Uterus (tissue), 4 donors: ENCODE measurements around the gene IFNAR1. TPM values are rescaled to one million over a fixed set of nuclear protein-coding genes. Genes with fewer than 3 reads are reported as not detected.
A peak's percentile ranks its signal among the peaks of the same experiment; 100 is the strongest.

Experiments
- DNase-seq, 2 donors: peaks; one replicate each; pipeline ENCODE4 v3.0.0-alpha.2; 2019 to 2020
- H3K27ac ChIP-seq, 2 donors: fragments of 200-600 bp; sonication (generic); 1 replicate in 1 of 2; 2 replicates in 1 of 2; pipeline ENCODE4 v1.5.1; 2016 to 2018
- H3K27me3 ChIP-seq, 2 donors: fragments of 200-600 bp; sonication (generic); one replicate each; pipeline ENCODE4 v1.5.1; 2018 to 2019; ENCODE audit warnings: control low read depth in 1 of 2
- H3K36me3 ChIP-seq, 2 donors: fragments of 200-600 bp; sonication (generic); one replicate each; pipeline ENCODE4 v1.5.1; 2019; ENCODE audit warnings: control low read depth in 1 of 2
- H3K4me1 ChIP-seq, 2 donors: fragments of 200-600 bp; sonication (generic); one replicate each; pipeline ENCODE4 v1.5.1; 2018 to 2019; ENCODE audit warnings: control low read depth in 1 of 2
- H3K4me3 ChIP-seq, 2 donors: fragments of 200-600 bp; sonication (generic); 1 replicate in 1 of 2; 2 replicates in 1 of 2; pipeline ENCODE4 v1.5.1; 2018 to 2019; ENCODE audit warnings: mild to moderate bottlenecking in 1 of 2
- H3K9me3 ChIP-seq, 2 donors: fragments of 200-600 bp; sonication (generic); one replicate each; pipeline ENCODE4 v1.5.1; 2019; ENCODE audit warnings: control low read depth in 1 of 2
- CTCF ChIP-seq, 4 experiments: fragments of 200-600 bp in 2 of 4; fragments of 450-650 bp in 2 of 4; sonication (generic) in 2 of 4; IDR thresholded peaks; one replicate each; pipeline ENCODE4 v1.5.1; 2016 to 2019; ENCODE audit warnings: antibody characterized with exemption in 4 of 4, mild to moderate bottlenecking in 2 of 4, moderate library complexity in 1 of 4
- POLR2A ChIP-seq, 2 donors: fragments of 450-650 bp; IDR thresholded peaks; one replicate each; pipeline ENCODE4 v1.6.1; 2016; ENCODE audit warnings: antibody characterized with exemption in 2 of 2, mild to moderate bottlenecking in 1 of 2, moderate library complexity in 1 of 2
- intact Hi-C: fragments of 100-400 bp; cut with DNase I; formaldehyde crosslinking; loops from one replicate; pipeline ENCODE4 v1.15.1; 2023; ENCODE audit warnings: low total_unique reads
- total RNA-seq, 4 donors: library from RNA; depleted of rRNA in 3 of 4; stranded (reverse); fragments of >200 nt in 3 of 4; gene quantifications; one replicate each; pipeline versions ENCODE4 v1.1.0 to v1.2.4, GENCODE V29; 2014 to 2023
- donor health status: DM: yes; HTN: yes; CAD: no.

The IFNAR1 gene
- total RNA-seq, 4 donors from 2014 or later = 26.8 to 115 (median 39.3) TPM

DNA sequence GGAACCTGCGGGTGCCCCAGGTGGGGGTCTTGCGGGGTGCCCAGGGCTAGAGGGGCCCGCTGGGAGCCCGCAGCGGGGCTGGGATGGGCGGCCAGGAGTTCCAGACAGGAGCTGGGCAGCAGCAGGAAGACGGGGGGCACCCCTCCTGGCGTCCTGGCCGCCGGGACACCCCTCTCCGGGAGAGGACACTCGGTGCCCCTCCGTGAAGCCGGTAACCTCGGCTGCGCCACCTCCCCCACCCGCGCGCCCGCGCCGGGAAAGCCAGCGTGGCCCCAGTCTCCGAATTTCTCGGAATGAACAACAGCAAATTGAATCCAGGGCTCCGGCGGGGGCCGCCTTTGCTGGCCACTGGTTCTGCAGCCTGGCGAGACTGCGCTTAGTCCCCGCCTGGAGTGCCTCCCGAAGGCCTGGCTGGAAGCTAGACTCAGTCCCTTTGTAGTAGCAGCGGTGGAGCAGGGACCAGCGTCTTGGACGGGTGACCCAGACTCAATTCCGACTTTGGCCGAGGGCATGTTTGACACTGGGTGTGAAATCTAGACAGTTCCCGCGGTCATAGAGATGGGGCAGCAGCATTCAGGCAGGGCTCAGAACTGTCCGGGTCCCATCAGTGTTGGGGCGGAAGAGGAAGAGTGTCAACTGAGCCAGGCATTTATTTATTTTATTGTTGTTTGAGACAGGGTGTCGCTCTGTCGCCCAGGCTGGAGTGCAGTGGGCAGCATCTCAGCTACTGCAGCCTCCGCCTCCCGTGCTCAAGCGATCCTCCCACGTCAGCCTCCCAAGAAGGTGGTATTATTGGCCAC, 79.2 kb downstream of the IFNAR1 start:
- Histone ChIP-seq H3K27ac (peak overlapping the region; percentile 83 to 93), H3K4me1 (no peaks in the 10 kb centered on the region), H3K36me3 (no peaks in the 10 kb centered on the region), H3K9me3 (no peaks in the 10 kb centered on the region), H3K4me3 (peak overlapping the region; percentile 60 to 91), H3K27me3 (no peaks in the 10 kb centered on the region)
- intact Hi-C loops = no loop called here
- DNase-seq = peak; percentile 54 to 63
- peak in 1 of 2 donors; percentile 10 for TF ChIP-seq POLR2A (IDR thresholded peaks at IDR 0.05)
- no peak for TF ChIP-seq CTCF (IDR thresholded peaks at IDR 0.05)

DNA sequence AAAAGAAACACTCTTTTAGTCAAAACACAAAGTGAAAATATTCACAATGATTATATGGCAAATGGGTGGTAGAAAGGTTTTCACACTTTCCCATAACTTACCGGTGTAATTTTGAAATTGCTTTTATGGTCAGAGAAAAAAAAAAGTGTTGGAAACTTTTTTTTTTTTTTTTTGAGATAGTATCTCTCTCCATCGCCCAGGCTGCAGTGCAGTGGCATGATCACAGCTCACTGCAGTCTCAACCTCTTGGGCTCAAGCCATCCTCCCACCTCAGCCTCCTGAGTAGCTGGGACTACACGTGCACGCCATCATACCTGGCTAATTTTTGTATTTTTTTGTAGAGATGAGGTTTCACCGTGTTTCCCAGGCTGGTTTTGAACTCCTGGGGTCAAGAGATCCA, 81.7 kb downstream of the IFNAR1 start:
- Histone ChIP-seq H3K9me3 (no peaks in the 10 kb centered on the region), H3K36me3 (no peaks in the 10 kb centered on the region), H3K4me3 (no peak overlapping the region), H3K27ac (no peak overlapping the region), H3K27me3 (no peaks in the 10 kb centered on the region), H3K4me1 (no peaks in the 10 kb centered on the region)
- TF ChIP-seq POLR2A (IDR thresholded peaks at IDR 0.05) (no peak), CTCF (IDR thresholded peaks at IDR 0.05) (no peak)
- no peak for DNase-seq
- intact Hi-C loops = no loop called here

Other genes starting within 250 kb of the IFNAR1 start
- 10 to 100 TPM in 3 of 4 donors, 1 to 10 TPM in 1; 2.4 to 38.4 (median 24.4) TPM for gene IFNAR2, start 95.0 kb upstream of the IFNAR1 start, total RNA-seq
- 10 to 100 TPM; 17.9 to 45.5 (median 27.7) TPM for gene IL10RB, start 58.6 kb upstream of the IFNAR1 start, total RNA-seq
- gene IFNGR2, start 78.4 kb downstream of the IFNAR1 start, total RNA-seq = 10 to 100 TPM; 25.4 to 67.6 (median 58.3) TPM
- 100 to 1,000 TPM in 1 of 4 donors, 10 to 100 TPM in 3; 43.3 to 116 (median 76.7) TPM for gene TMEM50B, start 155.0 kb downstream of the IFNAR1 start, total RNA-seq
- 1 to 10 TPM in 2 of 4 donors, not detected in 2; 1.4 to 2.1 TPM for gene DNAJC28, start 166.7 kb downstream of the IFNAR1 start, total RNA-seq
- 100 to 1,000 TPM in 1 of 4 donors, 10 to 100 TPM in 3; 10.5 to 120 (median 36.6) TPM for gene GART, start 217.1 kb downstream of the IFNAR1 start, total RNA-seq
- 100 to 1,000 TPM; 249 to 420 (median 304) TPM for gene SON, start 218.1 kb downstream of the IFNAR1 start, total RNA-seq